Testis (tissue), 3 donors: ENCODE data around the gene NLGN1. TPM values are rescaled to one million over a fixed set of nuclear protein-coding genes. Genes with fewer than 3 reads are reported as not detected.

ENCODE experiments used
- DNase-seq: peaks from one replicate; pipeline ENCODE4 v3.0.0-alpha.2; 2019
- H3K27ac ChIP-seq, 2 donors: fragments of 200-600 bp; sonication (generic); one replicate each; pipeline ENCODE4 v1.5.1; 2019
- H3K27me3 ChIP-seq: fragments of 200-600 bp; sonication (generic); one replicate; pipeline ENCODE4 v1.5.1; 2019
- H3K36me3 ChIP-seq: fragments of 200-600 bp; sonication (generic); one replicate; pipeline ENCODE4 v1.5.1; 2017; ENCODE audit warnings: low read depth; ENCODE audit errors: missing control alignments
- H3K4me1 ChIP-seq: fragments of 200-600 bp; sonication (generic); one replicate; pipeline ENCODE4 v1.5.1; 2019
- H3K4me3 ChIP-seq, 2 donors: fragments of 200-600 bp; sonication (generic); one replicate each; pipeline ENCODE4 v1.5.1; 2017 to 2019
- H3K9me3 ChIP-seq: fragments of 200-600 bp; sonication (generic); one replicate; pipeline ENCODE4 v1.5.1; 2017
- POLR2A ChIP-seq: fragments of 450-650 bp; IDR thresholded peaks from one replicate; pipeline ENCODE4 v1.6.1; 2017; ENCODE audit warnings: antibody characterized with exemption, mild to moderate bottlenecking, moderate library complexity
- WGBS, 2 donors: methylation state at CpG; one replicate each; pipeline ENCODE4 v1.1.5; 2018; 5-methylcytosine and 5-hydroxymethylcytosine counted together
- intact Hi-C: fragments of 100-400 bp; cut with DNase I; formaldehyde crosslinking; loops from one replicate; pipeline ENCODE4 v1.15.1; 2023; ENCODE audit warnings: low total_unique reads
- polyA plus RNA-seq: library from polyadenylated mRNA; stranded (reverse); fragments of 350-450 nt; fragmentation: Illumina TruSeq; extraction: RNeasy Lipid Tissue Mini Kit (QIAGEN cat#74804); gene quantifications from one replicate; pipeline ENCODE4 v1.2.3, GENCODE V29; 2014; ENCODE audit warnings: low read depth, low replicate concordance; ENCODE audit not compliant: insufficient read depth
- total RNA-seq, 2 donors: library from RNA; depleted of rRNA; stranded (reverse); fragments of >200 nt; gene quantifications; one replicate each; pipeline ENCODE4 v1.2.3, GENCODE V29; 2016
- TF ChIP-seq, protein P1 (sequence below), 3 experiments: fragments of 450-650 bp in 2 of 3; fragments of 200-600 bp in 1 of 3; sonication (generic) in 1 of 3; IDR thresholded peaks; one replicate each; pipeline ENCODE4 v1.5.1; 2016 to 2019; ENCODE audit warnings: antibody characterized with exemption in 3 of 3, mild to moderate bottlenecking in 2 of 3, moderate library complexity in 1 of 3

The NLGN1 gene
- total and polyA plus RNA-seq, 3 donors from 2014 or later = 10.6 to 19.2 (median 15.5) TPM

- Histone ChIP-seq H3K27ac (no peak overlapping the region), H3K27me3 (no peaks in the 10 kb centered on the region), H3K4me1 (no peaks in the 10 kb centered on the region), H3K4me3 (no peak overlapping the region), H3K9me3 (no peaks in the 10 kb centered on the region), H3K36me3 (no peaks in the 10 kb centered on the region)
- intact Hi-C loops = no loop called here
- WGBS, 2 donors = 87 to 91% methylated on average over 4 of the region's 4 CpGs
- DNase-seq = no peak
- no peak for TF ChIP-seq POLR2A
- TF ChIP-seq, protein P1, sequence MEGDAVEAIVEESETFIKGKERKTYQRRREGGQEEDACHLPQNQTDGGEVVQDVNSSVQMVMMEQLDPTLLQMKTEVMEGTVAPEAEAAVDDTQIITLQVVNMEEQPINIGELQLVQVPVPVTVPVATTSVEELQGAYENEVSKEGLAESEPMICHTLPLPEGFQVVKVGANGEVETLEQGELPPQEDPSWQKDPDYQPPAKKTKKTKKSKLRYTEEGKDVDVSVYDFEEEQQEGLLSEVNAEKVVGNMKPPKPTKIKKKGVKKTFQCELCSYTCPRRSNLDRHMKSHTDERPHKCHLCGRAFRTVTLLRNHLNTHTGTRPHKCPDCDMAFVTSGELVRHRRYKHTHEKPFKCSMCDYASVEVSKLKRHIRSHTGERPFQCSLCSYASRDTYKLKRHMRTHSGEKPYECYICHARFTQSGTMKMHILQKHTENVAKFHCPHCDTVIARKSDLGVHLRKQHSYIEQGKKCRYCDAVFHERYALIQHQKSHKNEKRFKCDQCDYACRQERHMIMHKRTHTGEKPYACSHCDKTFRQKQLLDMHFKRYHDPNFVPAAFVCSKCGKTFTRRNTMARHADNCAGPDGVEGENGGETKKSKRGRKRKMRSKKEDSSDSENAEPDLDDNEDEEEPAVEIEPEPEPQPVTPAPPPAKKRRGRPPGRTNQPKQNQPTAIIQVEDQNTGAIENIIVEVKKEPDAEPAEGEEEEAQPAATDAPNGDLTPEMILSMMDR (IDR thresholded peaks at IDR 0.05) = no peak
These were observed 473.4 kb downstream of the NLGN1 start for GRCh38 chr3:173870976-173871375.

- no peak overlapping the region for H3K4me3 ChIP-seq
- no peaks in the 10 kb centered on the region for H3K9me3 ChIP-seq
- H3K27me3 ChIP-seq = no peaks in the 10 kb centered on the region
- H3K36me3 ChIP-seq = no peaks in the 10 kb centered on the region
- H3K4me1 ChIP-seq = no peaks in the 10 kb centered on the region
- DNase-seq = no peak
- TF ChIP-seq, protein P1 (IDR thresholded peaks at IDR 0.05) = no peak
- no peak for TF ChIP-seq POLR2A
- no peak overlapping the region for H3K27ac ChIP-seq
- intact Hi-C loops = no loop called here
These were observed 478.2 kb downstream of the NLGN1 start for GRCh38 chr3:173875790-173876189.

GRCh38 chr3:173876476-173876875, 478.9 kb downstream of the NLGN1 start:
- H3K4me3 ChIP-seq = no peak overlapping the region
- intact Hi-C loops = no loop called here
- no peaks in the 10 kb centered on the region for H3K36me3 ChIP-seq
- no peaks in the 10 kb centered on the region for H3K27me3 ChIP-seq
- no peaks in the 10 kb centered on the region for H3K9me3 ChIP-seq
- DNase-seq = no peak
- no peak for TF ChIP-seq POLR2A
- TF ChIP-seq, protein P1 (IDR thresholded peaks at IDR 0.05) = peak in 2 of 3 experiments; percentile 3 to 35
- H3K4me1 ChIP-seq = no peaks in the 10 kb centered on the region
- no peak overlapping the region for H3K27ac ChIP-seq

DNA sequence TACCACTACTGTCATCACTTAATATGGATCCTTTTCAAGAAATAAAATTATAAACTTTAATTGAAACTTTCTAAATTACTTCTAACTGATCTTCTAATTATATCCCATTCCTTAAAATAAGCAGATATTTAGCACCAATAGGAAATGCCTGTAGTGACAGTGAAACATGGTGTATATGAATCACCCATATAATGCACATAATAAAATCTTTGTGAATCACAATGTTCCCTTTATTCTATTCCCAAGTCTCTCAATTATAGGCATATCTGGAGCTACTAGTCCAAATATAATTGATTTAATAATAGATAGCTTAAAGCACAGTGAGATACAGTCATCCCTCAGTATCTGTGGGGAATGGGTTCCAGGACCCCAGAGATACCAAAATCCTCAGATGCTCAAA, 490.3 kb downstream of the NLGN1 start:
- intact Hi-C loops = no loop called here

GRCh38 chr3:173889596-173889995, 492.1 kb downstream of the NLGN1 start:
- TF ChIP-seq, protein P1 (IDR thresholded peaks at IDR 0.05) = no peak
- no peak overlapping the region for H3K27ac ChIP-seq
- H3K27me3 ChIP-seq = no peaks in the 10 kb centered on the region
- no peak overlapping the region for H3K4me3 ChIP-seq
- H3K36me3 ChIP-seq = no peaks in the 10 kb centered on the region
- DNase-seq = no peak
- intact Hi-C loops = no loop called here
- H3K9me3 ChIP-seq = no peaks in the 10 kb centered on the region
- WGBS, 2 donors = 48 to 56% methylated on average over 4 of the region's 4 CpGs
- H3K4me1 ChIP-seq = no peaks in the 10 kb centered on the region

More for the DNA sequence above, 490.3 kb downstream of the NLGN1 start:
- no peaks in the 10 kb centered on the region for H3K27me3 ChIP-seq
- no peak for DNase-seq
- H3K36me3 ChIP-seq = no peaks in the 10 kb centered on the region
- no peak for TF ChIP-seq POLR2A
- TF ChIP-seq, protein P1 (IDR thresholded peaks at IDR 0.05) = no peak
- no peaks in the 10 kb centered on the region for H3K9me3 ChIP-seq
- H3K27ac ChIP-seq = no peak overlapping the region
- no peak overlapping the region for H3K4me3 ChIP-seq
- H3K4me1 ChIP-seq = no peaks in the 10 kb centered on the region
